Mesenteric fat pad (tissue), 1 donor: ENCODE data around the gene ZNF726. TPM values are rescaled to one million over a fixed set of nuclear protein-coding genes. Genes with fewer than 3 reads are reported as not detected.
"Not testable (repeated sequence)": the region's sequence is repeated elsewhere in the genome, so short reads cannot be mapped to it uniquely, and the experiment has no call there.

Source experiments
- DNase-seq: peaks from one replicate; pipeline ENCODE4 v3.0.0-alpha.2; 2020; ENCODE audit warnings: low spot score
- long read RNA-seq: library from polyadenylated mRNA; unstranded; transcript quantifications from one replicate; pipeline ENCODE4 v2.0.0, GENCODE V29; 2020
- total RNA-seq: library from RNA; stranded (reverse); fragmentation: NEBNext Ultra II Directional; extraction: Animal tissue kit (Norgen Biotek cat#: 25700); gene quantifications from one replicate; pipeline ENCODE4 v1.2.1, GENCODE V29; 2021
- donor health status: DM: yes; HTN: yes; CAD: no.

Gene ZNF726
- 0.74 TPM for total RNA-seq
- long read RNA-seq: 0 reads

DNA sequence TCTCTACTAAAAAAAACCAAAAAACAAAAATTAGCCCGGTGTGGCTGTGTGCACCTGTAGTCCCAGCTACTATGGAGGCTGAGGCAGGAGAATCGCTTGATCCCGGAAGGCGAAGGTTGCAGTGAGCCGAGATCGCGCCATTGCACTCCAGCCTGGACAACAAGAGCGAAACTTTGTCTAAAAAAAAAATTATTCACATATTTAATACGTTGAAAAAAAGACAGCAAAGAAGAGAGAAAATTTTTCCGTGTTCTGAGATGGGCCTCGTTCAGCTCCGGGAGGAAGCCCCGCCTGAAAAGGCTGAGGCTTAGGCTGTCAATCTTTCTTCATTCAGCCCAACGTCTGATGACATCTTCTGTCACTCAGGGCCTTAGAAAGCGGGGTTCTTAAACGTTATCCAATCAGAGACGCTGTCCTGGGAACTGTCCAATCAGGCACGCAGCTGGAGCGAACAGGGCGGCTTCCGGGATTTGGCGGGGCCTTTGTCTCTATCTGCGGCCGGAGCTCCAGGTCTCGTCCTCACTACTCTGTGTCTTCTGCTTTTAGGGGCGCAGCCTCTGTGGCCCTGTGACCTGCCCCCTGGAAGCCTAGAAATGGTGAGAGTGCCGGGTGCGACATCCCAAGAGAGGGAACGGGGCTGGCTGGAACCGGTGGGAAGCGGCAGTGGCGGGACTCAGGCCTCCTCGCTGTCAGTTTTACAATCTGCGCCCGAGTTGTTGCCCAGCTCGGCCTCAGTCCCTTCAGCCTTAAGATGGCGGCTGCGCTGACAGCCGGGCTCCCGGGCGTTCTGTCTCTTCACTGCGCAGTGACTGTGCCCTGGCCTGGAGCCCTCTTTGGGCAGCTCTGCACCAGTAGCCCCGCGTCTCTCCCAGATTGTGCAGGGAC is at the start of gene ZNF726:
Gene ZNF726 (plus strand): TSS at position 485 of the 885 bp plus-strand sequence. CDS start 109 bp downstream, at position 594.
- peak; percentile 90 for DNase-seq

- no peak for DNase-seq
Observed at GRCh38 chr19:23867895-23868294, 46.8 kb upstream of the ZNF726 start.

GRCh38 chr19:23868630-23869029 is 46.1 kb upstream of the ZNF726 start:
- DNase-seq: no peak

GRCh38 chr19:23872282-23872919 is 42.3 kb upstream of the ZNF726 start:
- DNase-seq: no peak

- DNase-seq: no peak
Observed at GRCh38 chr19:23876261-23876660, 38.4 kb upstream of the ZNF726 start.

DNA sequence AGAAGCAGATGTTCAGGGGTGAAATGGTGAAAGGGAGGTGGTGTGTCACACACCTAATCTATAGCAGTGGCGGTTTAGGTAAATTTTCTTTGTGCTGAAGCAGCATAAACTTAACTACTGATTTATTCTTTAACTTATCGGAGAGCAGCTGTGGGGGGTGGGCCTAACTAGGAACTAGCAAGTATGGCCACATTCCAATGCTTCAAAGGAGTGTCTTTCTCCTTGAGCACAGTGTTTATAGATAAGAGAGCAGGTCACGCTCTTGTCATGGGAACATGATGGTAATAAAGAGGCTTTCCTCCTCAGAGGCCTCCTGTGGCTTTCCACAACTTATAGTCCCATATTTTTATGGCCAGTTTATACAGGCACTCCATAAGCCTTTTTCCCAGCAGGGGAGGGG is 37.9 kb upstream of the ZNF726 start:
- DNase-seq: not testable (repeated sequence)

GRCh38 chr19:23882493-23882892 is 32.2 kb upstream of the ZNF726 start:
- DNase-seq: no peak

- no peak for DNase-seq
Observed at GRCh38 chr19:23884363-23884762, 30.3 kb upstream of the ZNF726 start.

DNA sequence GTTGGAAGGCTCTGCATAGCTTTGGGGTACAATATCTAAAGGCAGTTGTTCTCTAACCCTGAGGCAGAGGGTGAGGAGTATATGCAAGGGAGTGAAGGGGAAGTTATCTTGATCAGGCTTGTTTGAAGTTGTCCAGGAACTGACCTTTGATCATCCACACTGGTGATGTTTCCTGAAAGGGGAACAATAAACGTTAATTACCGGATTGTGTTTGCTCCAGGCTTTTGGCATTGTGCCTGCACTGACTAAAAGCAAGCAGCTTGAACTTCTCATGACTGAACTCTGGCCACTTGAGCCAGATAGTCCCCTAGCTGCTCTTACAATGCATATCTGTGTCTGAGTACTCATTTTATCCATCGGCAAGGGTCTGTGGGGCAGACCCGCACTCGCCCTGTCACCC is 27.0 kb upstream of the ZNF726 start:
- DNase-seq: no peak

DNA sequence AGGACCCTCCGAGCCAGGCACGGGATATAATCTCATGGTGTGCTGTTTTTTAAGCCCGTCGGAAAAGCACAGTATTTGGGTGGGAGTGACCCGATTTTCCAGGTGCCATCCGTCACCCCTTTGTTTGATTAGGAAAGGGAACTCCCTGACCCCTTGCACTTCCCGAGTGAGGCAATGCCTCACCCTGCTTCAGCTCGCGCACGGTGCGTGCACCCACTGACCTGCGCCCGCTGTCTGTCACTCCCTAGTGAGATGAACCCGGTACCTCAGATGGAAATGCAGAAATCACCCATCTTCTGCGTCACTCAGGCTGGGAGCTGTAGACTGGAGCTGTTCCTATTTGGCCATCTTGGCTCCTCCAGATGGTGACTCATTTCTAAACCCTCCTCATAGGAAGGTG is 18.6 kb upstream of the ZNF726 start:
- not testable (repeated sequence) for DNase-seq

- no peak for DNase-seq
Observed at GRCh38 chr19:23896912-23897311, 17.8 kb upstream of the ZNF726 start.

DNA sequence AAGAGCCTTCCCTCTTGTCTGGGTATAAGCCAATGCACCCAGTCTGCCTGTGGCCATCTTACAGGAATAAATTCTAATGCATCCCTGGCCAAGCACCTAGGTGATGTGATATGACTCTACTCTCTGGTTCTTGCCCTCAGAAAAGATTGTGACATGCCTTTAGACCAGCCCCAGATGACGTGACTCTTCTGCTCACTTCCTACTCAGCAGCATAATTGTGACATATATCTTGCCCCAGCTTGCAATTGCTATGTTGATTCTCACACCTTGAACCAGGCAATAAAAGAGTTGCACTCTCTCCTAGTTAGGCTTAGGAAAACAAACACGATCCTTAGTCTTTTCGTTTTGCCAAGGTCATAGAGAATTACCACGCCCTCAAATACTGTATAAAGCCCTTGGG is 13.3 kb upstream of the ZNF726 start:
- no peak for DNase-seq

DNA sequence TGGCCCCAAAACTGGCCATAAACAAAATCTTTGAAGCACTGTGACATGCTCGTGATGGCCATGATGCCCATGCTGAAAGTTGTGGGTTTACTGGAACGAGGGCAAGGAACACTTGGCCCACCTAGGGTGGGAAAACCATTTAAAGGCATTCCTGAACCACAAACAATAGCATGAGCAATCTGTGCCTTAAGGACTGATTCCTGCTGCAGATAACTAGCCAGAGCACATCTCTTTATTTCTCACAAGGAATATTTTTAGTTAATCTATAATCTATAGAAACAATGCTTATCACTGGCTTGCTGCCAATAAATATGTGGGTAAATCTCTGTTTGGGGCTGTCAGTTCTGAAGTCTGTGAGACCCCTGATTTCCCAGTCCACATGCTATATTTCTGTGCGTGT is 10.3 kb upstream of the ZNF726 start:
- DNase-seq: no peak

- no peak for DNase-seq
Observed at GRCh38 chr19:23905771-23906170, 8.9 kb upstream of the ZNF726 start.

- no peak for DNase-seq
Observed at GRCh38 chr19:23906835-23907234, 7.9 kb upstream of the ZNF726 start.

DNA sequence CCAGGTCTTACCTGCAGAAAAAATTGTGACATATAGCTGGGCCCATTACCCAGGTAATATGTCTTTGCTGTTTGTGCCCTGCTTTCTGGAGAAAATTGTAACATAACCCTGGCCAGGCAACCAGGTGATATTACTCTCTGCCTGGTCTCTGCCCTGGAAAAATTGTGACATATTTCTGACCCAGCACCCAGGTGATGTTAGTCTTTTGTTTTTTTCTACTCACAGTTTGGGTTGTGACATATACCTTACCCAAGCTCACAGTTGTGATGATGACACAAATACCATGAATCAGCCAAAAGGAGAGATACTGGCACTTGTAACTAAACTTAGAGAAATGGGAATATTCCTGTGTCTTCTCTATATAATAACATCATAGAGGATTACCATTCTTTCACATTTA is 6.5 kb upstream of the ZNF726 start:
- DNase-seq: no peak

DNA sequence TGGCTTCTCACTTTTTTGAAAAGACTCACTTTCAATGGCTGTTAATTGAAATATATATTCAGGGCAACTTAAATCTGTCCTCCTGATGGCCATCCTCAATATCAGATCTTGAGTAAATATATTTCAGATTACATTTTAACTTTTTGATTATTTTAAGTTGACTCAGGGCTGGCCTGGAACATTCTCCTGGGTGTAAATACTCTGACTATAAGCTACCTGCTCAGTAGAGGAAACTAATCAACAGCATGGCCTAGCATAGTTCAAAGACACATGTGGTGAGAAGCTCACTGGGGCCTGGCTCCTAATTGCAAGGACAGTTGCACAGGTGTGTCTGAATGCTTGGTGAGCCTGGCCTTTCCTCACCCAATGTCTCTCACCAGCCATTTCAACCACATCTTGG is 5.5 kb upstream of the ZNF726 start:
- no peak for DNase-seq

DNA sequence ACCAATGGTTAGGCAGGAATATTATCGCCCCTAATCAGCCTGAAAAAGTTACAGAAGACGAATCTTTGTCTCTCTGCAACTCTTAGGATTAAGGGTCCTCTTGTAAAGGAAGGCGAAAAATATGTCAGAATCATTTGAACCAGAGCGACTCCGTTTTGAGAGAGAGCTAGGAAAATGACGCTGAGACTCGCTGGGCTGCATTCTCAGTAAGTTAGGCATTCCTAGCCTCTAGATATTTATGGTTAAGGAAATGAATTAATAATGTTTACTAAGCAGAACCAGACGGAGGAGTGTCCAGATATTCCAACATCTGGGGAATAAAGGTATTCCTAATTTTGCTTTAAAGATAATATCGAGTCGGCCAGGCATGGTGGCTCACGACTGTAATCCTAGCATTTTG is 755 bp upstream of the ZNF726 start:
- DNase-seq: no peak

DNA sequence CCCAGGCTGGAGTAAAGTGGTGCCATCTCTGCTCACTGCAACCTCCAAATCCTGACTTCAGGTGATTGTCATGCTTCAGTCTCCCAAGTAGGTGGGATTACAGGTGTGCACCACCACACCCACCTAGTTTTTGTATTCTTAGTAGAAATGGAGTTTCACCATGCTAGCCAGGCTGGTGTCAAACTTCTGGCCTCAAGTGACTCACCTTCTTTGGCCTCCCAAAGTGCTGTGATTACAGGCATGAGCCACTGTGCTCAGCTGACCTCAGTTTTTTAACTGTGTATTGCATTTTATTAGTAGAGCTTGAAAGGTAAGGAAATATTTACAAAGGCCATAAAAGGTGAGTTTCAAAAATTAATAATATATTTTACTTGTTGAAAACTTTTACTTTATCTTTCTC is 2.3 kb downstream of the ZNF726 start:
- DNase-seq: no peak

DNA sequence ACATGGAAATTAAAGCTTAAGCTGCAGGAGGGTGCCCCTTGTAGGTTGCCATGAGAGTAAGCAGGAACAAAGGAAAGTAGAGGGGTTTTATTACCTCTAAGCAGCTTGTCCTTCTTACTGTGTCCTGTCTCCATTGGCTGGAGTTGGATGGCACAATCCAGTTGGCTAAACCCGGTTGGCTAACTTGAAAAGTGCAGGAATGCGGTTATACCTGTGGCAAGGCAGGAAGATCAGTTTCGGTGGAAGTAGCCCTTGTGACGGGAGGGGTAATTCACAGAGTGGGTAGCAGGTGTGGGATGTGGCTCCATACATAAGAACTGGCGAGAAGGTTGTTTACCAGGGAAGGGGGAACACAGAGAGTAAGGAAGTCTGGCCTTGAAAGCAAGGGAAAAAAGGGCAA is 3.2 kb downstream of the ZNF726 start:
- no peak for DNase-seq

DNA sequence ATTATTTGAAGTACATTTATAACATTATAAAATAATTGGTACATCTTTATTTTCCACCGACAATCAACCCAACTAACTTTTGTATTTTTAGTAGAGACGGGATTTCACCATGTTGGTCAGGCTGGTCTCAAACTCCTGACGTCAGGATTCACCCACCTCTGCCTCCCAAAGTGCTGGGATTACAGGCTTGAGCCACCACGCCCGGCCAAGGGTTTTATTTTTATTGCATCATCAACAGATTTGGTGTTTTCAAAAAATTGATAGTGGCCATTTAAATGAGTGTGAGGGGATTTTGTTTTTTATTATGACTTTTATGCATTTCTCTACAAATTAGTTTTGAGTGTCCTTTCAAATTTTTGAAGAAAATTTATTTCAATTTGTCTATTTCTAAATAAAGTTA is 10.6 kb downstream of the ZNF726 start:
- no peak for DNase-seq

GRCh38 chr19:23932878-23933277 is 18.2 kb downstream of the ZNF726 start:
- DNase-seq: no peak

- not testable (repeated sequence) for DNase-seq
Observed at GRCh38 chr19:23937031-23937430, 22.3 kb downstream of the ZNF726 start.
